CD4-positive, alpha-beta memory T cell (primary cell): ENCODE measurements around the gene MOXD1. TPM values are rescaled to one million over a fixed set of nuclear protein-coding genes. Genes with fewer than 3 reads are reported as not detected.

Experiments used
- CTCF ChIA-PET: fragments of 350-600 bp; sonication (Branson Sonifier 250); formaldehyde crosslinking; loops from one replicate; lab custom pipeline; 2021; ENCODE audit warnings: inconsistent platforms; ENCODE audit not compliant: partially characterized antibody; lab: Charles Lee
- POLR2A ChIA-PET: fragments of 350-600 bp; sonication (Branson Sonifier 250); formaldehyde crosslinking; loops from one replicate; lab custom pipeline; 2021; ENCODE audit not compliant: partially characterized antibody; lab: Charles Lee
- DNase-seq, 5 donors: peaks; one replicate each; pipeline versions ENCODE4 v3.0.0 to v3.0.0-alpha.2; 2020 to 2022; ENCODE audit warnings: mixed read lengths in 1 of 5
- H3K27ac ChIP-seq: one replicate; pipeline ENCODE4 v1.7.0; 2013; ENCODE audit warnings: low read depth, low read length
- H3K27me3 ChIP-seq: 2 replicates; pipeline ENCODE4 v1.7.0; 2013; ENCODE audit warnings: mild to moderate bottlenecking, low read length, moderate library complexity; ENCODE audit not compliant: insufficient read depth
- H3K36me3 ChIP-seq: 2 replicates; pipeline ENCODE4 v1.7.0; 2013; ENCODE audit warnings: mild to moderate bottlenecking, low read length, moderate library complexity; ENCODE audit not compliant: insufficient read depth
- H3K4me1 ChIP-seq: 2 replicates; pipeline ENCODE4 v1.7.0; 2013; ENCODE audit warnings: mild to moderate bottlenecking, low read length, moderate library complexity; ENCODE audit not compliant: insufficient read depth
- H3K4me3 ChIP-seq, 2 donors: one replicate each; pipeline ENCODE4 v1.7.0; 2013; ENCODE audit warnings: low read length in 2 of 2, mild to moderate bottlenecking in 1 of 2
- H3K9me3 ChIP-seq, 2 donors: one replicate each; pipeline ENCODE4 v1.7.0; 2013; ENCODE audit warnings: low read length in 2 of 2, control low read depth in 1 of 2; ENCODE audit not compliant: control insufficient read depth in 1 of 2
- H3K27ac Mint-ChIP-seq, 7 donors: one replicate each; pipeline ENCODE4 v1.8.0; 2020 to 2021; ENCODE audit warnings: mixed read lengths in 7 of 7, mild to moderate bottlenecking in 6 of 7, inconsistent platforms in 3 of 7, moderate library complexity in 3 of 7
- H3K27me3 Mint-ChIP-seq, 2 donors: one replicate each; pipeline ENCODE4 v1.8.0; 2020 to 2021; ENCODE audit warnings: mixed read lengths in 2 of 2
- H3K36me3 Mint-ChIP-seq, 2 donors: one replicate each; pipeline ENCODE4 v1.8.0; 2020 to 2021; ENCODE audit warnings: mixed read lengths in 2 of 2, inconsistent platforms in 1 of 2, mild to moderate bottlenecking in 1 of 2
- H3K4me1 Mint-ChIP-seq, 4 donors: one replicate each; pipeline ENCODE4 v1.8.0; 2020 to 2021; ENCODE audit warnings: mixed read lengths in 4 of 4, mild to moderate bottlenecking in 1 of 4
- H3K4me3 Mint-ChIP-seq, 8 donors: one replicate each; pipeline ENCODE4 v1.8.0; 2020 to 2021; ENCODE audit warnings: mixed read lengths in 8 of 8, mild to moderate bottlenecking in 7 of 8, moderate library complexity in 6 of 8, inconsistent platforms in 3 of 8
- H3K9me3 Mint-ChIP-seq, 8 donors: one replicate each; pipeline ENCODE4 v1.8.0; 2020 to 2021; ENCODE audit warnings: mixed read lengths in 8 of 8, mild to moderate bottlenecking in 5 of 8, inconsistent platforms in 3 of 8, moderate library complexity in 1 of 8
- intact Hi-C: fragments of 100-400 bp; cut with micrococcal nuclease; formaldehyde crosslinking; loops from one replicate; pipeline ENCODE4 v1.15.1; 2023
- polyA plus RNA-seq, 2 donors: library from polyadenylated mRNA; unstranded; fragments of 300-500 nt; fragmentation: Illumina TruSeq; gene quantifications; one replicate each; pipeline ENCODE4 v1.2.3, GENCODE V29; 2021
- total RNA-seq, 2 experiments: library from RNA; stranded (reverse); gene quantifications; one replicate each; pipeline ENCODE4 v1.2.3, GENCODE V29; 2021

Gene MOXD1
- total and polyA plus RNA-seq, 4 experiments from 2014 or later: not detected

DNA sequence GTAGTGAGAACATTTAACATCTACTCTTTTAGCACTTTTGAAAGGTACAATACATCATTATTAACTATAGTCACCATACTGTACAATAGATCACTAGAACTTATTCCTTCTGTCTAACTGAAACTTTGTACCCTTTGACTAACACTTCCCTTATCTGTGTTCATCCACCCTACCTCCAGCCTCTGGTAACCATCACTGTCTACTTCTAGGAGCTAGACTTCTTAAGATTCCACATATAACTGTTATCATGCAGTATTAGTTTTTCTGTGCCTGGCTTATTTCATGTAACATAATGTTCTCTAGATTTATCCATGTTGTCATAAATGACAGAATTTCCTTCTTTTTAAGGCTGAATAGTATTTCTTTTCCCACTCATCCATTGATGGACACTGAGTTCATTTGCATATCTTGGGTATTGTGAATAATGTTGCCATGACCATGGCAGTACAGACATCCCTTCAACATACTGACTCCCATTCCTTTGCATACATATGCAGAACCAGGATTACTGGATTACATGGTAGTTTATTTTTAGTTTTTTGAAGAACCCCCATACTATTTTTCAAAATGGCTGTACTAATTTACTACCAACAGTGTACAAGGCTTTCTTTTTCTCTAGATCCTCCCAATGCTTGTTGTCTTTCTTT lies 135.7 kb downstream of the MOXD1 start:
- CTCF ChIA-PET: interaction anchor here (2.7 kb wide), 1 partner anchor 14 kb away, joined by 18 read pairs; no protein-coding TSS in a partner anchor
- POLR2A ChIA-PET: no interaction called here
- no peak overlapping the region for H3K27ac ChIP-seq
- H3K4me1 ChIP-seq: no peaks in the 10 kb centered on the region
- H3K36me3 ChIP-seq: no peaks in the 10 kb centered on the region
- no peak for DNase-seq
- no peaks in the 10 kb centered on the region for H3K27me3 ChIP-seq
- H3K4me3 ChIP-seq: no peak overlapping the region
- Mint-ChIP-seq H3K27me3 (peaks cover 5 to 10% of the 10 kb centered on the region in 2 donors), H3K4me3 (no peak overlapping the region), H3K4me1 (no peaks in the 10 kb centered on the region), H3K9me3 (no peaks in the 10 kb centered on the region), H3K27ac (no peak overlapping the region), H3K36me3 (no peaks in the 10 kb centered on the region)
- intact Hi-C loops: no loop called here
- no peaks in the 10 kb centered on the region for H3K9me3 ChIP-seq

DNA sequence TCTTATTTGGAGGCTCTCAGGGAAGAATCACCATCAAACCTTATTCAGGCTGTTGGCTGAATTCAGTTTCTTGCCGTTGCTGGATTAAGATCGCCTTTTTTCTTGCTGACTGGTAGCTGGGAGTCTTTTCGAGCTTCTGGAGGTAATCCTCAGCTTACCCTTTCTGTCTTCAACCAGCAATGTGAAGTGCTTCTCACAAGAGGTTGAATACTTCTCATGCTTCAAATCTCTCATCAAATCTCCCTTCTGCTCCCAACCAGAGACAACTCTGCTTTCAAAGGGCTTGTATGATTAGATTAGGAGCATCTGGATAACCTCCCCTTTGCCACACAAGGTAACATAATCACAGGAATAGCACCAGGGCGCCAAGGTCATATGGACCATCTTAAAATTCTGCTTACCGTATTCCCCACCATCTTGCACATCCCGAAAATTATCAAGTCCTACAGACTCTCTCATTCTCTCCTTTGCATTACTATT lies 137.2 kb downstream of the MOXD1 start:
- H3K27me3 ChIP-seq: no peaks in the 10 kb centered on the region
- H3K27ac ChIP-seq: no peak overlapping the region
- no peak overlapping the region for H3K4me3 ChIP-seq
- no peak for DNase-seq
- POLR2A ChIA-PET: no interaction called here
- CTCF ChIA-PET: interaction anchor here (2.7 kb wide), 1 partner anchor 16 kb away, joined by 18 read pairs; no protein-coding TSS in a partner anchor
- peaks cover 8 to 12% of the 10 kb centered on the region in 2 donors for H3K27me3 Mint-ChIP-seq
- no peaks in the 10 kb centered on the region for H3K9me3 Mint-ChIP-seq
- H3K36me3 ChIP-seq: no peaks in the 10 kb centered on the region
- H3K9me3 ChIP-seq: no peaks in the 10 kb centered on the region
- no peaks in the 10 kb centered on the region for H3K4me1 ChIP-seq
- H3K36me3 Mint-ChIP-seq: no peaks in the 10 kb centered on the region
- H3K4me1 Mint-ChIP-seq: no peaks in the 10 kb centered on the region
- no peak overlapping the region for H3K27ac Mint-ChIP-seq
- intact Hi-C loops: no loop called here
- no peak overlapping the region for H3K4me3 Mint-ChIP-seq

DNA sequence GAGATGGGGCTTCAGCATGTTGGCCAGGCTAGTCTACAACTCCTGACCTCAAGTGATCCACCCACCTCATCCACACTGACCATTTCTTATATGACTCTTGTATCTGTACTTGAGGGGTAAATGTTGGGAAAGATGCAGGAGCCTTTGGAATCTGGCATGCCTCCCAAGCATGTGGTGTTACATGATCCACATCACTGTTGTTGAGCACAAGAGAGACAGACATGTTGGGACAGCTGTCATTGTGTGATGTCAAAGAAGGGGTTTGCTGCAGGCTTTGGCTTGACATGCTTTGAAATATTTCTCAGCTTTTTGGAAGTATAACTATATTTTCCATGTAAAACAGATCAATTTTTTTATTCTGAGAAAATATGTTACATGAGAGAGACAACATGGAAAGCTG lies 139.9 kb downstream of the MOXD1 start:
- H3K27ac ChIP-seq: no peak overlapping the region
- Mint-ChIP-seq H3K27ac (no peak overlapping the region), H3K27me3 (peaks cover 13% of the 10 kb centered on the region in 2 donors), H3K4me3 (no peak overlapping the region), H3K4me1 (no peaks in the 10 kb centered on the region), H3K36me3 (no peaks in the 10 kb centered on the region), H3K9me3 (no peaks in the 10 kb centered on the region)
- DNase-seq: no peak
- intact Hi-C loops: no loop called here
- H3K9me3 ChIP-seq: no peaks in the 10 kb centered on the region
- POLR2A ChIA-PET: no interaction called here
- H3K36me3 ChIP-seq: no peaks in the 10 kb centered on the region
- CTCF ChIA-PET: interaction anchor here (1.5 to 3.0 kb wide), 3 partner anchors 9 to 30 kb away, joined by 4 to 15 read pairs (median 4); no protein-coding TSS in a partner anchor
- no peaks in the 10 kb centered on the region for H3K4me1 ChIP-seq
- H3K4me3 ChIP-seq: no peak overlapping the region
- no peaks in the 10 kb centered on the region for H3K27me3 ChIP-seq

DNA sequence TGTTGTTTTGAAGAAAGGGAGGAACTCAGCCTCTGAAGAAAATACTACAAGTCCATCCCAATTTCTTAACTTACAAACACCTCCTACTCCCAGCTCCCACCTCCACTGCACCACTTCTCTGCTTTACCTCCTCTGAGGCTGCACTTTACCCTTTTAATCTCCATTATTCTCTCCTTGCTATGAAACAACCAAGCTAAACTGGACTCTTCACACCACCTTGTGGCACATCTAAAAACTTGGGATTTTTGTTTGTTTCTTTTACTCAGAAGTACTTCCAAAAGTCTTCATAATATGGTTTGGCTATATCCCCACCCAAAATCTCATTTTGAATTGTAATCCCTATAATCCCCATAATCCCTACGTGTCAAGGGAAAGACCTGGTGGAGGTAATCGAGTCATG lies 142.2 kb downstream of the MOXD1 start:
- Histone ChIP-seq H3K36me3 (no peaks in the 10 kb centered on the region), H3K27ac (no peak overlapping the region), H3K4me3 (no peak overlapping the region), H3K27me3 (no peaks in the 10 kb centered on the region), H3K4me1 (no peaks in the 10 kb centered on the region), H3K9me3 (no peaks in the 10 kb centered on the region)
- no peak for DNase-seq
- ChIA-PET CTCF (interaction anchor here (3.0 kb wide), 1 partner anchor 21 kb away, joined by 15 read pairs; no protein-coding TSS in a partner anchor), POLR2A (no interaction called here)
- H3K27ac Mint-ChIP-seq: no peak overlapping the region
- H3K9me3 Mint-ChIP-seq: no peaks in the 10 kb centered on the region
- H3K4me3 Mint-ChIP-seq: no peak overlapping the region
- peaks cover 13 to 14% of the 10 kb centered on the region in 2 donors for H3K27me3 Mint-ChIP-seq
- H3K4me1 Mint-ChIP-seq: no peaks in the 10 kb centered on the region
- H3K36me3 Mint-ChIP-seq: no peaks in the 10 kb centered on the region
- intact Hi-C loops: no loop called here

DNA sequence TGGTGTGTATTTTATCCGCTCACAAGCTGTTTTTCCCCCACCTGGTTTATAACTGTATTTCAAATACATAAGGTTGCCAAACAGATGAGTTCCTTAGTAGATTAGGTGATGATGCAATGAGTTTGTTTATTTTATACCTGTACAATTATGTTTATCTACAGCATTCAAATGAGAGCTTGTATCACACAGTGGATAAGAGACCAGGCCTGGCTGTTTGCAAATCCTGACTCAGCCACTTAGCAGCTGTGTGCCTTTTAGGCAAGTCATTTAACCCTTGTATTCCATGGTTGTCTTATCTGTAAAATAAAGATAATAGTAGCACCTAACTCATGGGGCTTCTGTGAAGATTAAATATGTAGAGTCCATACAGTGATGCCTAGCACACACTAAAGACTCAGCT lies 143.7 kb downstream of the MOXD1 start:
- Mint-ChIP-seq H3K4me3 (no peak overlapping the region), H3K36me3 (no peaks in the 10 kb centered on the region), H3K27ac (no peak overlapping the region), H3K27me3 (peaks cover 12 to 14% of the 10 kb centered on the region in 2 donors), H3K9me3 (no peaks in the 10 kb centered on the region), H3K4me1 (no peaks in the 10 kb centered on the region)
- no peaks in the 10 kb centered on the region for H3K9me3 ChIP-seq
- no peak overlapping the region for H3K27ac ChIP-seq
- CTCF ChIA-PET: interaction anchor here (1.4 kb wide), 1 partner anchor 22 kb away, joined by 11 read pairs; no protein-coding TSS in a partner anchor
- H3K36me3 ChIP-seq: no peaks in the 10 kb centered on the region
- intact Hi-C loops: no loop called here
- no peaks in the 10 kb centered on the region for H3K27me3 ChIP-seq
- H3K4me1 ChIP-seq: no peaks in the 10 kb centered on the region
- H3K4me3 ChIP-seq: no peak overlapping the region
- no peak for DNase-seq
- POLR2A ChIA-PET: no interaction called here

DNA sequence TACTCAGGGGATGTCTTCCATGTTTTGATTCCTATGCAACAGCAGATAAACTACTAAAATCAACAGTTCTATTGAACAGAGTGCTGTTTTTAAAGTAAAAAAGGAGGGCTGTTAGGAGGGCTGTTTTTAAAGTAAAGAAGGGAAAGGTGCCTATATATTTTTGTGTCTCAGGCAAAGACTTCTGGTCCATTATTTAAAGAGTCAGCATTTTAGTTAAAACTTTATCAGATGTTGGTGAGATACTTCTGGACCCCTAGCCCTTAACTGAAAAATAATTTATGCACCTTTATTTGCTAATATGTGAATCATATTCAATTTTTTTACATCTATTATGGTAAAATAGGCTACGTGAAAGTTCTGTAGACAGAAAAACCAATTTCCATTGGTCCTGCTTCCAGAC lies 144.8 kb downstream of the MOXD1 start:
- no peaks in the 10 kb centered on the region for H3K4me1 Mint-ChIP-seq
- POLR2A ChIA-PET: no interaction called here
- peaks cover 0 to 4% (median 0%) of the 10 kb centered on the region in 8 donors for H3K9me3 Mint-ChIP-seq
- CTCF ChIA-PET: interaction anchor here (3.6 kb wide), 1 partner anchor 23 kb away, joined by 16 read pairs; no protein-coding TSS in a partner anchor
- no peak for DNase-seq
- H3K4me3 Mint-ChIP-seq: no peak overlapping the region
- no peaks in the 10 kb centered on the region for H3K36me3 ChIP-seq
- H3K27me3 ChIP-seq: no peaks in the 10 kb centered on the region
- no peak overlapping the region for H3K27ac ChIP-seq
- H3K27me3 Mint-ChIP-seq: peaks cover 12 to 14% of the 10 kb centered on the region in 2 donors
- H3K4me3 ChIP-seq: no peak overlapping the region
- intact Hi-C loops: no loop called here
- H3K36me3 Mint-ChIP-seq: no peaks in the 10 kb centered on the region
- H3K27ac Mint-ChIP-seq: no peak overlapping the region
- H3K9me3 ChIP-seq: no peaks in the 10 kb centered on the region
- no peaks in the 10 kb centered on the region for H3K4me1 ChIP-seq

DNA sequence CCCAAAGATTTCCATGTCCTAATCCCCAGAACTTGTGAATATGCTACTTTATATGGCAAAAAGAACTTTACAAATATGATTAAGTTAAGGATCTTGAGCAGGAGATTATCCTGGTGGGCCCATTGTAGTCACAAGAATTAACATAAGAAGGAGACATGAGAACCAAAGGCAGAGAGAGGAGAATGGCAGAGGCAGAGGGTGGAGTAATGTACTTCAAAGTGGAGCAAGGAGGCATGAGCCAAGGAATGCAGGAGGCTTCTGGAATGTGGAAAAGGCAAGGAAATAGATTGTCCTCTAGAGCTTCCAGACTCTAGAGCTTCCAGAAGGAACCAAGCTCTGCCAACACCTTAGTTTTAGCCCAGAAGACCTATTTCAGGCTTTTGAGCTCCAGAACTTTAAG lies 147.4 kb downstream of the MOXD1 start:
- no peaks in the 10 kb centered on the region for H3K9me3 ChIP-seq
- no peak overlapping the region for H3K27ac Mint-ChIP-seq
- no peaks in the 10 kb centered on the region for H3K36me3 Mint-ChIP-seq
- intact Hi-C loops: no loop called here
- no peak overlapping the region for H3K4me3 Mint-ChIP-seq
- no peaks in the 10 kb centered on the region for H3K27me3 ChIP-seq
- no peaks in the 10 kb centered on the region for H3K4me1 ChIP-seq
- no peak overlapping the region for H3K4me3 ChIP-seq
- peaks cover 0 to 4% (median 0%) of the 10 kb centered on the region in 8 donors for H3K9me3 Mint-ChIP-seq
- no peak overlapping the region for H3K27ac ChIP-seq
- H3K27me3 Mint-ChIP-seq: peaks cover 3 to 12% of the 10 kb centered on the region in 2 donors
- ChIA-PET POLR2A (no interaction called here), CTCF (interaction anchor here (3.6 kb wide), 1 partner anchor 26 kb away, joined by 16 read pairs; no protein-coding TSS in a partner anchor)
- DNase-seq: no peak
- no peaks in the 10 kb centered on the region for H3K36me3 ChIP-seq
- no peaks in the 10 kb centered on the region for H3K4me1 Mint-ChIP-seq
